Smooth muscle cell (in vitro differentiated cells): ENCODE results near the gene TOR4A. TPM values are rescaled to one million over a fixed set of nuclear protein-coding genes. Genes with fewer than 3 reads are reported as not detected.

ENCODE experiments used
- DNase-seq: peaks from one replicate; lab custom pipeline; 2025; ENCODE audit not compliant: unreplicated experiment; lab: John Stamatoyannopoulos, UW
- H2AFZ ChIP-seq: fragments of 200-600 bp; sonication (generic); 2 replicates; pipeline ENCODE4 v1.6.0; 2016; ENCODE audit warnings: antibody characterized with exemption, low read depth, mild to moderate bottlenecking
- H3F3A ChIP-seq: fragments of 200-600 bp; sonication (generic); 2 replicates; pipeline ENCODE4 v1.6.0; 2017; ENCODE audit warnings: antibody characterized with exemption, low read depth
- H3K27ac ChIP-seq: fragments of 200-600 bp; sonication (generic); 2 replicates; pipeline ENCODE4 v1.5.1; 2016; ENCODE audit warnings: low read depth, mild to moderate bottlenecking
- H3K27me3 ChIP-seq: fragments of 200-600 bp; sonication (generic); 2 replicates; pipeline ENCODE4 v1.6.1; 2016; ENCODE audit warnings: low read depth, mild to moderate bottlenecking
- H3K36me3 ChIP-seq: fragments of 200-600 bp; sonication (generic); 2 replicates; pipeline ENCODE4 v1.5.1; 2016; ENCODE audit warnings: low read depth
- H3K4me1 ChIP-seq: fragments of 200-600 bp; sonication (generic); 2 replicates; pipeline ENCODE4 v1.5.1; 2016; ENCODE audit warnings: low read depth
- H3K4me2 ChIP-seq: fragments of 200-600 bp; sonication (generic); 2 replicates; pipeline ENCODE4 v1.6.0; 2016; ENCODE audit warnings: mild to moderate bottlenecking
- H3K4me3 ChIP-seq: fragments of 200-600 bp; sonication (generic); 2 replicates; pipeline ENCODE4 v1.5.1; 2016; ENCODE audit warnings: mild to moderate bottlenecking
- H3K79me2 ChIP-seq: fragments of 200-600 bp; sonication (generic); 2 replicates; pipeline ENCODE4 v1.6.0; 2016; ENCODE audit warnings: low read depth, mild to moderate bottlenecking
- H3K9ac ChIP-seq: fragments of 200-600 bp; sonication (generic); 2 replicates; pipeline ENCODE4 v1.6.0; 2016; ENCODE audit warnings: low read depth
- H3K9me3 ChIP-seq: fragments of 200-600 bp; sonication (generic); replicated peaks from 2 replicates; pipeline ENCODE4 v1.5.1; 2016; ENCODE audit warnings: low read depth
- H4K20me1 ChIP-seq: fragments of 200-600 bp; sonication (generic); 2 replicates; pipeline ENCODE4 v1.6.0; 2016; ENCODE audit warnings: low read depth
- WGBS: methylation state at CpG from one replicate; pipeline ENCODE4 v1.1.7; 2016; ENCODE audit warnings: low lambda C conversion rate; 5-methylcytosine and 5-hydroxymethylcytosine counted together
- polyA plus RNA-seq: library from polyadenylated mRNA; unstranded; fragments of >200 nt; fragmentation: Nextera tagmentation; extraction: Ambion mirVana; gene quantifications from 2 replicates; pipeline ENCODE4 v1.2.1, GENCODE V29; 2016
- total RNA-seq: library from RNA; depleted of rRNA; stranded (reverse); fragments of >200 nt; gene quantifications from 2 replicates; pipeline ENCODE4 v1.2.3, GENCODE V29; 2014
- TF ChIP-seq, protein P1 (sequence below): fragments of 200-600 bp; sonication (generic); IDR thresholded peaks from 2 replicates; pipeline ENCODE4 v1.5.1; 2017; ENCODE audit warnings: borderline replicate concordance, mild to moderate bottlenecking, antibody characterized with exemption; ENCODE audit not compliant: insufficient read depth, poor library complexity, severe bottlenecking

TOR4A gene
- total and polyA plus RNA-seq, 2 experiments from 2014 or later, result 5.5 to 6.3 TPM

DNA sequence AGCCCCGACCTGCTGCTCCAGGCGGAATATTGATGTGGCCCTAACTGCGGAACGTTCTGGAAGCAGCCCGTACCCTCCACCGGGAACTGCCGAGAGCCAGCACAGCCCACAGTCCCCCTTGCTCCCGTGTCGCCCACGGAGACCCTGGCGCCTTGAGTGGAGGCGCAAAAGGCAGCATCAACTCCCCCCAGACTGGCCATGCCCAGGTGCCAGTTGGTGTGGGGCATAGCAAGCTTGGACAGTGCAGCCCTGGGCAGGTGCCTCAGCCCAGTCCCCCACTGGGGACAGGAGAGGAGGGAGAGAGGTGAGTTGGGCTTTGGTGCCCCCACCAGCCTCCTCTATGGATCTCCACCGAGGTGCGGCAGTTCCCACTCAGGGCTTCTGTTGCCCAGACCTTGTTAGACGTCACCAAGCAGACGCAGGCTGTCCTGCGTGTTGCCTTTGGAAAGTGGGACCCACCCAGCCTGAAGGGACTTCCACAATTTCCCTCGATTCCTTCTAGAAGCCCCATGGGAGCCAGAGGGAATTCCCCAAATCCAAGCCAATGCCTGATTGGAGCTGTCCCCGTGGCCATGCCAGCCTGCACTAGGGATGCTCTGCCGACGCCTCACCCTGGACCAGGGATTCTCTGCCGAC lies 44.3 kb downstream of the TOR4A start:
- H3K4me3 ChIP-seq, result no peak overlapping the region
- 93% methylated on average over 22 of the region's 22 CpGs for WGBS
- H3K4me1 ChIP-seq, result no peaks in the 10 kb centered on the region
- no peaks in the 10 kb centered on the region for H3K36me3 ChIP-seq
- H3K9ac ChIP-seq, result no peak overlapping the region
- H3K4me2 ChIP-seq, result no peak overlapping the region
- no peaks in the 10 kb centered on the region for H3F3A ChIP-seq
- no peaks in the 10 kb centered on the region for H3K9me3 ChIP-seq
- no peak overlapping the region for H2AFZ ChIP-seq
- H4K20me1 ChIP-seq, result no peaks in the 10 kb centered on the region
- TF ChIP-seq, protein P1, sequence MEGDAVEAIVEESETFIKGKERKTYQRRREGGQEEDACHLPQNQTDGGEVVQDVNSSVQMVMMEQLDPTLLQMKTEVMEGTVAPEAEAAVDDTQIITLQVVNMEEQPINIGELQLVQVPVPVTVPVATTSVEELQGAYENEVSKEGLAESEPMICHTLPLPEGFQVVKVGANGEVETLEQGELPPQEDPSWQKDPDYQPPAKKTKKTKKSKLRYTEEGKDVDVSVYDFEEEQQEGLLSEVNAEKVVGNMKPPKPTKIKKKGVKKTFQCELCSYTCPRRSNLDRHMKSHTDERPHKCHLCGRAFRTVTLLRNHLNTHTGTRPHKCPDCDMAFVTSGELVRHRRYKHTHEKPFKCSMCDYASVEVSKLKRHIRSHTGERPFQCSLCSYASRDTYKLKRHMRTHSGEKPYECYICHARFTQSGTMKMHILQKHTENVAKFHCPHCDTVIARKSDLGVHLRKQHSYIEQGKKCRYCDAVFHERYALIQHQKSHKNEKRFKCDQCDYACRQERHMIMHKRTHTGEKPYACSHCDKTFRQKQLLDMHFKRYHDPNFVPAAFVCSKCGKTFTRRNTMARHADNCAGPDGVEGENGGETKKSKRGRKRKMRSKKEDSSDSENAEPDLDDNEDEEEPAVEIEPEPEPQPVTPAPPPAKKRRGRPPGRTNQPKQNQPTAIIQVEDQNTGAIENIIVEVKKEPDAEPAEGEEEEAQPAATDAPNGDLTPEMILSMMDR, result no peak
- no peaks in the 10 kb centered on the region for H3K79me2 ChIP-seq
- no peaks in the 10 kb centered on the region for H3K27me3 ChIP-seq
- DNase-seq, result no peak
- no peak overlapping the region for H3K27ac ChIP-seq

DNA sequence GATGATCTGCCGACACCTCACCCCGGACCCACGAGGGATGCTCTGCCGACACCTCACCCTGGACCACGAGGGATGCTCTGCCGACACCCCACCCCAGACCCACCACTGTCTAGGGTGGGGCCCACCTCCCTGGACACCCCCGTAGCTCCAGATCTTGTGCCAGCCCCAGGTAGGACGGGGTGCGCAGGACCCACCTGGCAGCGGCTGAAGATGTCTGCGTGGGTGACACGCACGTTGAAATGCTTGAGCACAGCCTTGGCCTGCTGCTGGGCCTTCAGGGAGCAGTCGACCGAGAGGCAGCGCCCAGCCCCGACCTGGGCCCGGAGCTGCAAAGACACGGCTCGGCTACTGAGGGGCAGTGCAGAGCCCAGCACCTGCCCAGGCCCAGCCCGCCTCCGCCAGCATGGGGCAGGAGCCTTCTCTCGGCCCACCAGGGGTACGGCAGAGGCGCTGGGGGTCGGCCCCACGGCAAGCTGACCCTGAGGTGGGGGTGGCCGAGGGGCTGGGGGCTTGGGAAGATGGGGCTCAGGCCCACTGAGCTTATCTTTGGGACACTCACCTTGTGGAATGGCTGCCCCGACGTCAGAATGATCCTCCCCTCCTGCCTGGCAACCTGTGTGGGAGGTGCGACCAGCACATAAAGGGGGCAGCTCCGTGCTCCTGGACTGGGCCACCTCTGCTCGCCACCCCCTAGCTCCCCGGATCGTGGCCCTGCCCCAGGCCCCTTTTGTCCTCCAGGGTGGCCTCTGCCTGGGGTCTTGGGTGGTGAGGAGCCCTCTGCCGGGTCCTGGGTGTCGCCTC lies 46.2 kb downstream of the TOR4A start:
- no peak overlapping the region for H3K4me3 ChIP-seq
- H3K27me3 ChIP-seq, result no peaks in the 10 kb centered on the region
- H4K20me1 ChIP-seq, result no peaks in the 10 kb centered on the region
- no peaks in the 10 kb centered on the region for H3K4me1 ChIP-seq
- H3K9ac ChIP-seq, result no peak overlapping the region
- no peak overlapping the region for H3K4me2 ChIP-seq
- H3F3A ChIP-seq, result no peaks in the 10 kb centered on the region
- H2AFZ ChIP-seq, result no peak overlapping the region
- no peak for DNase-seq
- no peak overlapping the region for H3K27ac ChIP-seq
- H3K36me3 ChIP-seq, result no peaks in the 10 kb centered on the region
- no peaks in the 10 kb centered on the region for H3K79me2 ChIP-seq
- H3K9me3 ChIP-seq, result no peaks in the 10 kb centered on the region
- TF ChIP-seq, protein P1, result no peak
- WGBS, result 92% methylated on average over 32 of the region's 37 CpGs

DNA sequence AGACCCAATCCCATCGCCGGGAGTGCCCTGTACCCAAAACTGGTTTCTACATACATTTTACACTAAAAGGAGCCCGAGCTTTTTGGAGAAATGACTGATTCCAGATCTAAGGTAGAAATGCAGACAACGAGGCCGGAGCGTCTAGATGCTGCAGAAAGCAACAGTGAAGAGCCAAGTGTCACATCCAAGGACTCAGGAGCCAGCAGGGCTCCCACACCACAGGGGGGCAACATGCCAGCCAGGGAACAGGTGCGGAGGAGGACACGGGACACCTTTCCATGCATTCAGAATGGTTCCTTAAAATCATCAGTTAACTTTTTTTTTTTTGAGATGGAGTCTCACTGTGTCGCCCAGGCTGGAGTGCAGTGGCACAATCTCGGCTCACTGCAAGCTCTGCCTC lies 47.6 kb downstream of the TOR4A start:
- Histone ChIP-seq H3K4me2 (no peak overlapping the region), H3K27me3 (no peaks in the 10 kb centered on the region), H3K36me3 (no peaks in the 10 kb centered on the region), H2AFZ (no peak overlapping the region), H3F3A (no peaks in the 10 kb centered on the region), H3K27ac (no peak overlapping the region), H3K9ac (no peak overlapping the region), H4K20me1 (no peaks in the 10 kb centered on the region), H3K9me3 (no peaks in the 10 kb centered on the region), H3K4me1 (no peaks in the 10 kb centered on the region), H3K79me2 (no peaks in the 10 kb centered on the region), H3K4me3 (no peak overlapping the region)
- 97% methylated on average over 10 of the region's 10 CpGs for WGBS
- no peak for DNase-seq
- TF ChIP-seq, protein P1, result no peak

DNA sequence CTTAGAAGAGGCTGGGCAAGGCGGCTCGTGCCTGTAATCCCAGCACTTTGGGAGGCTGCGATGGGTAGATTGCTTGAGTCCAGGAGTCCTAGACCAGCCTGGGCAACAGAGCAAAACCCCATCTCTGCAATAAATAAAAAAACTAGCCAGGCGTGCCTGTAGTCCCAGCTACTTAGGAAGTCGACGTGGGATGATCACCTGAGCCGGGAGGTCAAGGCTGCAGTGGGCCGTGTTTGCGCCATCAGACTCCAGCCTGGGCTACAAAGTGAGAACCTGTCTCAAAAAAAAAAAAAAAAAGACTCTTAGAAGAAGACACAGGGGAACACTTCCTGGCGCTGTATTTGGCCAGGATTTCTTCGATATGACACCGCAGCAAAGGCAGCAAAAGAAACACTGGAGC lies 48.3 kb downstream of the TOR4A start:
- Histone ChIP-seq H3K4me1 (no peaks in the 10 kb centered on the region), H3K9me3 (no peaks in the 10 kb centered on the region), H3K36me3 (no peaks in the 10 kb centered on the region), H3K27me3 (no peaks in the 10 kb centered on the region), H3K9ac (no peak overlapping the region), H4K20me1 (no peaks in the 10 kb centered on the region), H3F3A (no peaks in the 10 kb centered on the region), H3K4me3 (no peak overlapping the region), H3K4me2 (no peak overlapping the region), H3K79me2 (no peaks in the 10 kb centered on the region), H3K27ac (no peak overlapping the region), H2AFZ (no peak overlapping the region)
- no peak for DNase-seq
- WGBS, result 92% methylated on average over 12 of the region's 12 CpGs
- TF ChIP-seq, protein P1, result no peak
